MM.1S (cell line): ENCODE data around the gene RANBP2.

ENCODE experiments used
- CTCF ChIP-seq: fragments of 300-600 bp; sonication (generic); IDR thresholded peaks from 2 replicates; pipeline ENCODE4 v1.5.1; 2016; ENCODE audit warnings: antibody characterized with exemption, low read length, mixed read lengths
- EZH2 ChIP-seq: fragments of 300-600 bp; sonication (generic); optimal IDR thresholded peaks from 2 replicates; pipeline ENCODE3; 2017; ENCODE audit warnings: low read depth, mild to moderate bottlenecking, antibody characterized with exemption, low read length, mixed read lengths

- TF ChIP-seq CTCF (no peak), EZH2 (no peak)
Measured at GRCh38 chr2:108805032-108805431, 85.8 kb downstream of the RANBP2 start.
